ENCODE data around the gene WDPCP.
"Not testable (repeated sequence)": the region's sequence is repeated elsewhere in the genome, so short reads cannot be mapped to it uniquely, and the experiment has no call there.

The WDPCP gene

GRCh38 chr2:63402889-63403288 is 185.4 kb downstream of the WDPCP start:
- not testable (repeated sequence) for H3K27ac ChIP-seq; DNase-seq (ENCODE audit: low read depth, low spot score)

- no peak for DNase-seq (ENCODE audit: low read depth, low spot score)
- H3K27ac ChIP-seq: no peak overlapping the region
Observed at GRCh38 chr2:63399156-63399555, 189.1 kb downstream of the WDPCP start.

- no peak for DNase-seq (ENCODE audit: low read depth, low spot score)
- H3K27ac ChIP-seq: no peak overlapping the region
Observed at GRCh38 chr2:63379451-63379850, 208.8 kb downstream of the WDPCP start.

- no peak overlapping the region for H3K27ac ChIP-seq
- DNase-seq (ENCODE audit: low read depth, low spot score): peak; percentile 10
Observed at GRCh38 chr2:63378589-63378988, 209.7 kb downstream of the WDPCP start.

GRCh38 chr2:63374341-63374740 is 213.9 kb downstream of the WDPCP start:
- no peak for DNase-seq (ENCODE audit: low read depth, low spot score)
- no peak overlapping the region for H3K27ac ChIP-seq

GRCh38 chr2:63372549-63372948 is 215.7 kb downstream of the WDPCP start:
- H3K27ac ChIP-seq: no peak overlapping the region
- DNase-seq (ENCODE audit: low read depth, low spot score): no peak

GRCh38 chr2:63369146-63369545 is 219.1 kb downstream of the WDPCP start:
- no peak overlapping the region for H3K27ac ChIP-seq
- DNase-seq (ENCODE audit: low read depth, low spot score): no peak

- H3K27ac ChIP-seq: no peak overlapping the region
- no peak for DNase-seq (ENCODE audit: low read depth, low spot score)
Observed at GRCh38 chr2:63364866-63365265, 223.4 kb downstream of the WDPCP start.

- DNase-seq (ENCODE audit: low read depth, low spot score): not testable (repeated sequence)
Observed at GRCh38 chr2:63357722-63358121, 230.6 kb downstream of the WDPCP start.

GRCh38 chr2:63347361-63347760 is 240.9 kb downstream of the WDPCP start:
- no peak overlapping the region for H3K27ac ChIP-seq
- DNase-seq (ENCODE audit: low read depth, low spot score): no peak

More at GRCh38 chr2:63357722-63358121, 230.6 kb downstream of the WDPCP start:
- H3K27ac ChIP-seq: not testable (repeated sequence)

GRCh38 chr2:63346411-63346810 is 241.9 kb downstream of the WDPCP start:
- no peak for DNase-seq (ENCODE audit: low read depth, low spot score)

GRCh38 chr2:63345285-63345633 is 243.0 kb downstream of the WDPCP start:
- DNase-seq (ENCODE audit: low read depth, low spot score): no peak

More at GRCh38 chr2:63346411-63346810, 241.9 kb downstream of the WDPCP start:
- H3K27ac ChIP-seq: no peak overlapping the region

GRCh38 chr2:63344575-63345284 is 243.5 kb downstream of the WDPCP start:
- DNase-seq (ENCODE audit: low read depth, low spot score): no peak

More at GRCh38 chr2:63345285-63345633, 243.0 kb downstream of the WDPCP start:
- no peak overlapping the region for H3K27ac ChIP-seq

GRCh38 chr2:63343397-63344109 is 244.7 kb downstream of the WDPCP start:
- H3K27ac ChIP-seq: no peak overlapping the region
- no peak for DNase-seq (ENCODE audit: low read depth, low spot score)

More at GRCh38 chr2:63344575-63345284, 243.5 kb downstream of the WDPCP start:
- no peak overlapping the region for H3K27ac ChIP-seq

GRCh38 chr2:63340443-63340842 is 247.8 kb downstream of the WDPCP start:
- no peak for DNase-seq (ENCODE audit: low read depth, low spot score)
- no peak overlapping the region for H3K27ac ChIP-seq

GRCh38 chr2:63334910-63335309 is 253.4 kb downstream of the WDPCP start:
- H3K27ac ChIP-seq: no peak overlapping the region
- DNase-seq (ENCODE audit: low read depth, low spot score): no peak

GRCh38 chr2:63326473-63326872 is 261.8 kb downstream of the WDPCP start:
- no peak for DNase-seq (ENCODE audit: low read depth, low spot score)
- H3K27ac ChIP-seq: no peak overlapping the region

- H3K27ac ChIP-seq; DNase-seq (ENCODE audit: low read depth, low spot score): not testable (repeated sequence)
Observed at GRCh38 chr2:63323662-63324061, 264.6 kb downstream of the WDPCP start.

- not testable (repeated sequence) for DNase-seq (ENCODE audit: low read depth, low spot score); H3K27ac ChIP-seq
Observed at GRCh38 chr2:63321973-63322372, 266.3 kb downstream of the WDPCP start.

GRCh38 chr2:63320669-63321068 is 267.6 kb downstream of the WDPCP start:
- H3K27ac ChIP-seq: no peak overlapping the region
- DNase-seq (ENCODE audit: low read depth, low spot score): no peak

- no peak for DNase-seq (ENCODE audit: low read depth, low spot score)
- no peak overlapping the region for H3K27ac ChIP-seq
Observed at GRCh38 chr2:63310614-63311013, 277.7 kb downstream of the WDPCP start.

- no peak for DNase-seq (ENCODE audit: low read depth, low spot score)
- no peak overlapping the region for H3K27ac ChIP-seq
Observed at GRCh38 chr2:63301481-63301880, 286.8 kb downstream of the WDPCP start.
